OCI-M2 (cell line): ENCODE results near the gene SUGCT.
"Not testable (repeated sequence)": the region's sequence is repeated elsewhere in the genome, so short reads cannot be mapped to it uniquely, and the experiment has no call there.

ENCODE experiments used
- DNase-seq: peaks from one replicate; lab custom pipeline; 2025; ENCODE audit not compliant: unreplicated experiment; lab: John Stamatoyannopoulos, UW

Gene SUGCT

DNA sequence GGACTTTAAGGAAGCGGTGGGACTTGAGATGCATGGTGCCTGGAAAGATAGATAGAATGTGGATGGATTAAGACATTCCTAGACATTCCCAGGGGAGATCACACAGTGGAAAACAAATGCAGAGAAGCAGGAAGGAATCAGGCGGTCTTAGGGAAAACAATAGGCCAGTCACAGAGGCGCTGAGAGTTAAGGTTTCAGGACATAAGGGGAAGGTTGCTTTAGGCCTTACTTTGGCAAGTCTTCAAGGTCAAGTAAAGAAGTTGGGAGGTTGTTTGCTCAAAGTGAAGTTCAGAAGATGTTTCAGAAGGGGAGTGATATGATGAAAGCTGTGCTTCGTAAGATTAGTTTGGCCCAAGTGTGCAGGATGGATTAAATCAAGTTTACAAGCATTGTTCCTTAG is 109.4 kb downstream of the SUGCT start:
- DNase-seq: no peak

DNA sequence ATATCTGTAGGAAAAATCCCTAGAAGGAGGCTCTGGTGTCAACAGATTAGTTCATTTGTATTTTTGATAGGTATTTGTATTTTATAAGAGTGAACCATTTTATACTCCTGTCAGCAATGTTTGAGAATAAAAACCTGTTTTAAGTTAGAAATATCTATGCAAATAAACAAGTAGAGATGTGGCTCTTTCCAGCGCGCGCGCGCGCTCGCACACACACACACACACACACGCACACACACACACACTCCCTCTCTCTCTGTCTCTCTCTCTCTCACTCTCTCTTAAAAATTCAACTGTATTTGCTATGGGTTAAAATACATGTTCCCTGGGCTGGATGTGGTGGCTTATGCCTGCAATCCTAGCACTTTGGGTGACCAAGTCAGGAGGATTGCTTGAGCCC is 113.9 kb downstream of the SUGCT start:
- no peak for DNase-seq

DNA sequence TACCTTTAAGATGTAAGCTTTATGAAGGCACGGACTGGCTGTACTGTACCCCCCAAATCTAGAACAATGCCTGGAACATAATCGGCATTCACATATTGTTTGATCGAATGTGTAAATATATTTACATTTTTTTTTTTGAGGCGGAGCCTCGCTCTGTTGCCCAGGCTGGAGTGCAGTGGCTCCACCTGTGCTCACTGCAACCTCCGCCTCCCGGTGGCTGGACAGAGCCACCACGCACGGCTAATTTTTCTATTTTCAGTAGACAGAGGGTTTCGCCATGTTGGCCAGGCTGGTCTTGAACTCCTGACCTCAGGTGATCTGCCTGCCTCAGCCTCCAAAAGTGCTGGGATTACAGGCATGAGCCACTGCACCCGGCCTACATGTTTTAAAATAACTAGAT is 118.6 kb downstream of the SUGCT start:
- DNase-seq: not testable (repeated sequence)

- no peak for DNase-seq
Measured at GRCh38 chr7:40263752-40264390, 129.1 kb downstream of the SUGCT start.

GRCh38 chr7:40267583-40267982 is 132.8 kb downstream of the SUGCT start:
- DNase-seq: no peak

- not testable (repeated sequence) for DNase-seq
Measured at GRCh38 chr7:40268810-40269209, 134.0 kb downstream of the SUGCT start.

GRCh38 chr7:40276061-40276460 is 141.3 kb downstream of the SUGCT start:
- no peak for DNase-seq

DNA sequence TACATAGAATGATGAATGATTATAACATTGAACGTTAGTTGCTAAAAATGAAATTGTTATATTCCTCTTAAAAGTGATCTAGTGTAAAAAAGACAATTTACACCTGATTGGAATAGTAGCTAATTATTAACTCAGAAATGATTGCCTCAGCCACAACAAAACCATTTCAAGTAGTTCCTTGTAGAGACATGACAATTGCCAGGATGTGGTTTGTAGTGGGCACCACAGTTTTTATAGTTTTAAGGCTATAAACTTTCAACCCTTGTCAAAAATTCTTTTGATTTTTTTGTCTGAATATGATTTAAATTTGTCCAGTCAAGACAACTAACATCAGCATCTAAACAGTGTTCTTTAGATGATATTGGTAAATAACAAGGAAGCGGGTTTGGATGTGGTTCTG is 145.2 kb downstream of the SUGCT start:
- no peak for DNase-seq

DNA sequence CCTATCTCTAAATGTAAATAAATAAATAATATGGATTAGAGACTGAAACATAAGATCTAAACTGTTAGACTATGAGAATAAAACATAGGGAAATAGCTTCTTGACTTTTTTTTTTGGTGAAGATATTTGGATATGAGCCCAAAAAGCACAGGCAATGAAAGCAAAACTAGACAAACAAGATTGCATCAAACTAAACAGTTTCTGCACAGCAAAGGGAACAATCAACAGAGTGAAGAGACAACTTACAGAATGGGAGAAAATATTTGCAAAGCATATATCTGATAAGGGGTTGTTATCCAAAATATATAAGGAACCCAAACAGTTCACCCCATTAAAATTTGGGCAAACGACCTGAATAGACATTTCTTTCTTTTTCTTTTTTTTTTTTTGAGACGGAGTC is 148.1 kb downstream of the SUGCT start:
- DNase-seq: no peak

DNA sequence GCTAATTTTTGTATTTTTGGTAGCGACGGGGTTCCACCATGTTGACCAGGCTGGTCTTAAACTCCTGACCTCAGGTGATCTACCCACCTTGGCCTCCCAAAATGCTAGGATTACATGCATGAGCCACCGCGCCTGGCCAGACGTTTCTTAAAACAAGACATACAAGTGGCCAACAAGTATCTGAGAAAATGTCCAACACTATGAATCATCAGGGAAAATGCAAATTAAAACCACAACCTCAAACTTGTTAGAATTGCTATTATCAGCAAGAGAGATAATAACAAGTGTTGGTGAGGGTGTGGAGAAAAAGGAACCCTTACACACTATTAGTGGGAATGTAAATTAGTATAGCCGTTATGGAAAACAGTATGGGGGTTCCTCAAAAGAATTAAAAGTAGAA is 148.6 kb downstream of the SUGCT start:
- no peak for DNase-seq

- DNase-seq: no peak
Measured at GRCh38 chr7:40288827-40289226, 154.0 kb downstream of the SUGCT start.

- DNase-seq: no peak
Measured at GRCh38 chr7:40297741-40298311, 163.0 kb downstream of the SUGCT start.

DNA sequence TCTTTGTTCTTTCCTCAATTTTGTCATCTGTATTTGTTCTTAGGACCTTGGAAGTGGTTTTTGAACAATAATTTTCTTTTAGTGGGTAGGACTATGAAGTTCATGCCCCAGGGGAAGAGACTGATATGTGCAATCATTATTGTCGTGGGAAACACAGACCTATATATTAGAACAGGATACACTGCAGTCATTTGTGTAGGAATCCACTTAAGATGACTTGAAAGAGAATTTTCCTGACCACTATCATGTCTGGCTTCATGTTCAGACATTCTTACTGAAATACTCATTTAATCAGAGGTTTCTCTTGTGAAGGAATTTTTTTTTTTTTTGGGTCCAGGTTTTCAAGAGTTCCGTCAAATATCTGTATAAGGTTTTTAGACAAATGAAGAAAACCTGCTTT is 163.6 kb downstream of the SUGCT start:
- no peak for DNase-seq

GRCh38 chr7:40299097-40299496 is 164.3 kb downstream of the SUGCT start:
- no peak for DNase-seq

- no peak for DNase-seq
Measured at GRCh38 chr7:40300146-40300670, 165.4 kb downstream of the SUGCT start.

DNA sequence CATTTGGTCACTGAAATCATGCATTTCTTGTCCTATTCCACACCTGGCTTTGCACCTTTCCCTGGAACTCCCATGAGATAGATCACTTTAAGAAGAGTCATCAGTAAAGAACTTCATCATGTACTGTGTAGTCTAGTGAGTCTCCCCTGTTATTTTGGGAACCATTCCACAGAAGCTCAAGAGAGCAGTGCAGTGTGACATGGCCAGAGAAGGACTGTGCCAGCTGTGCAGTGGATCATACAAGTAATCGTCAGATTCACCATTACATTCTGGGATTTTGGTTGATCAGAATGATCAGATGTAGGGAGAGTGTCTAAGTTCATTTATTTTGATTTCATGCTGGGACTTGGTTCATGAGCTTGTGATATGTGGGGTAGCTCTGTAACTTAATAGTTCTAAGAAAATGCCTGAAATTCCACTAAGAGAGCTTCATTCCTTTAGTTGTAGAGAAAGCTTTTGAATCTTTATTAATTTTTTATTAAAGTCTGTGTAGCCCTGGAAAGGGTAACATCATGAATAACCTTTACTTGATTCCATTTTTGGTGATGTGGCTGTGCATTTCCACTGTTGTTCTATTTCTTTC is 166.8 kb downstream of the SUGCT start:
- no peak for DNase-seq

DNA sequence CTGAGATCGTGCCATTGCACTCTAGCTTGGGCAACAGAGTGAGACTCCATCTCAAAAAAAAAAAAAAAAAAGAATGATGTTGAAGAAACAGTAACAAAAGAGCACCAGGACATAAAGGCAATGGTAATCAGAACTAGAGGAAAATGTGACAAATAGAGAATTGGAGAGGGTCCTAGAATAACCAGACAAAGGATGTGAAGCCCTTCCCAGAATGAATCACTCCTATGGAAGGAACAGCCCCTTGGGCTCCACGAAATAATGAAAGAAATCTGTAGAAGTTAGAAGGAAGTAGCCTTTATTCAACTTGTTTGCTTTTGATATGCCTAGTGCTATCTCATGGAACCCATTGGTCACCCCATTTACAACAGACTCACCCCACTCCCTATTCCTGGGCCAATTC is 169.2 kb downstream of the SUGCT start:
- DNase-seq: no peak

DNA sequence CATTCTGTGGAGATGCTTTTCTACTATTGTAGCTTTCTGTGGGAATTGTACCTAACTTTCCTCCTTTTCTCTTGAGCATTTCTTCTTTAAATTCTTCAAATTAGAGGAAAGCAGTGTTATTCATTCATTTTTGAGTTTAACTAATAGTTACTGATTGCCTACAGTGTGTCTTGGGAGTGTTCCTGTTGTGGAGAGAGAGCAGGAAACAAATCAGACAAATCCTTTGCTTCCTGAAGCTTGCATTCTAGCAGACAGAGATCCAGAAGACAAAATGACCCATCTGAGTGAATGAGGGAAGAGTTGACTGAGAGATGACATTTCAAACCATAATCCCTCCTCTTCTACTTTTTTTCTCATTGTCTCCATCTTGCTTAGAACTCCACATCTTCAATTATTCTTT is 170.4 kb downstream of the SUGCT start:
- DNase-seq: no peak

GRCh38 chr7:40306025-40306424 is 171.2 kb downstream of the SUGCT start:
- no peak for DNase-seq

DNA sequence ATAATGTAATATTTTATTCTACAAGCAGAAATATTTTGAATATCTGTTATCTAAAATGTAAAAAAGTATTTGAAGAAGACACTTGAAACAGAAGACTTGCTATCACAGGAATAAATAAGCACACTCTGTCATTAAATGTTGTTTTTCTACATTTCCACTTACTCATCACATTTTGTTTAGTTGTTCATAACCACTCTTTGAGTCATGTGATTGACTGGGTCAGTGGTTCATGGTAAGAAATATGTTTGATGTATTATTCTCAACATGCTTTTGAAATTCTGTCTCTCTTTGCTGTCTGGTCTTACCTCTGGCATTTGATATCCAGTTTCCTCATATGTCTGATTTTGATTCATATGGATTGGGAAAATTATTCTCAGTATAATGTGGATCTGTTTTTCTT is 171.8 kb downstream of the SUGCT start:
- DNase-seq: no peak

GRCh38 chr7:40310258-40310657 is 175.5 kb downstream of the SUGCT start:
- DNase-seq: no peak

DNA sequence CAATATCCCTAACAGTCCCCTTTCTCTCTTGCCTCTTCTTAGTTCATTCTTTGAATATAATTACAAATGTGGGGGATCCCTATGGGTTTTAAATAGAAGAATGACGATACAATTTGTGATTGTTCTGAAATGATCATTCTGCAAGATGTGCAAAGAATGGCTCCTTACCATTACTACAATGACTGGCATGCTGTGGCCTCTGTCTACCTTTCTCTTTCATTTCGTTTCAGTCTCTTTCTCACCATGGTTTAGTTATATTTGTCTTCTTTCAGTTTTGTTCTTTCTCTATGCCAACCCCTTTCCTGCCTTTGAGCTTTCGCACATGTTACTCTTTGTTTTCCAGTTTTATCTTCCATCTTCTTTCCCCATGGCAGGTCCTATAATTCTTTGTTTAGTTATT is 176.5 kb downstream of the SUGCT start:
- no peak for DNase-seq

GRCh38 chr7:40315277-40315676 is 180.5 kb downstream of the SUGCT start:
- DNase-seq: no peak
